ENCODE measurements around the gene PLXNA3.

The PLXNA3 gene

GRCh38 chrX:154460326-154460725 is 2.2 kb downstream of the PLXNA3 start:
- DNase-seq, result no peak

- no peak for DNase-seq
These were observed 4.3 kb downstream of the PLXNA3 start for GRCh38 chrX:154462396-154462795.

GRCh38 chrX:154463611-154464220 is 5.6 kb downstream of the PLXNA3 start:
- no peak for DNase-seq

- DNase-seq, result no peak
These were observed 6.8 kb downstream of the PLXNA3 start for GRCh38 chrX:154464806-154465365.

GRCh38 chrX:154465601-154466000 is 7.5 kb downstream of the PLXNA3 start:
- no peak for DNase-seq

- no peak for DNase-seq
These were observed 8.0 kb downstream of the PLXNA3 start for GRCh38 chrX:154466036-154466435.

- no peak for DNase-seq
These were observed 8.8 kb downstream of the PLXNA3 start for GRCh38 chrX:154466907-154467306.

- no peak for DNase-seq
These were observed 9.5 kb downstream of the PLXNA3 start for GRCh38 chrX:154467556-154467955.

- no peak for DNase-seq
These were observed 10.1 kb downstream of the PLXNA3 start for GRCh38 chrX:154468217-154468616.

GRCh38 chrX:154469114-154469513 is 11.0 kb downstream of the PLXNA3 start:
- no peak for DNase-seq

GRCh38 chrX:154469880-154470279 is 11.8 kb downstream of the PLXNA3 start:
- DNase-seq, result no peak

- DNase-seq, result no peak
These were observed 12.4 kb downstream of the PLXNA3 start for GRCh38 chrX:154470434-154470833.

- DNase-seq, result no peak
These were observed 13.0 kb downstream of the PLXNA3 start for GRCh38 chrX:154470914-154471568.

- DNase-seq, result no peak
These were observed 14.0 kb downstream of the PLXNA3 start for GRCh38 chrX:154471839-154472684.

- no peak for DNase-seq
These were observed 14.9 kb downstream of the PLXNA3 start for GRCh38 chrX:154472685-154473632.

- DNase-seq, result no peak
These were observed 15.6 kb downstream of the PLXNA3 start for GRCh38 chrX:154473683-154474082.

GRCh38 chrX:154476821-154477220 is 18.7 kb downstream of the PLXNA3 start:
- no peak for DNase-seq

GRCh38 chrX:154477891-154478477 is 19.9 kb downstream of the PLXNA3 start:
- DNase-seq, result no peak

GRCh38 chrX:154478728-154479622 is 20.9 kb downstream of the PLXNA3 start, which contains the start of gene LAGE3:
LAGE3 (minus strand) TSS chrX:154479281; CDS start chrX:154478915, 366 bp downstream.
- peak; percentile 96 for DNase-seq

GRCh38 chrX:154481195-154481594 is 23.1 kb downstream of the PLXNA3 start:
- no peak for DNase-seq

Data from activated T-cell treated with anti-CD3 and anti-CD28 coated beads, Interleukin-2, amount 50 U/mL, for 1 hour (primary cell).